C4-2B (cell line): ENCODE results near the gene CELSR1.

Experiments used
- ZFX ChIP-seq: fragments of 450-650 bp; IDR thresholded peaks from 2 replicates; pipeline ENCODE4 v1.6.1; 2017
- TF ChIP-seq, protein P1 (sequence below): fragments of 450-650 bp; conservative IDR thresholded peaks from 2 replicates; pipeline ENCODE4 v1.5.1; 2017; ENCODE audit warnings: mild to moderate bottlenecking

DNA sequence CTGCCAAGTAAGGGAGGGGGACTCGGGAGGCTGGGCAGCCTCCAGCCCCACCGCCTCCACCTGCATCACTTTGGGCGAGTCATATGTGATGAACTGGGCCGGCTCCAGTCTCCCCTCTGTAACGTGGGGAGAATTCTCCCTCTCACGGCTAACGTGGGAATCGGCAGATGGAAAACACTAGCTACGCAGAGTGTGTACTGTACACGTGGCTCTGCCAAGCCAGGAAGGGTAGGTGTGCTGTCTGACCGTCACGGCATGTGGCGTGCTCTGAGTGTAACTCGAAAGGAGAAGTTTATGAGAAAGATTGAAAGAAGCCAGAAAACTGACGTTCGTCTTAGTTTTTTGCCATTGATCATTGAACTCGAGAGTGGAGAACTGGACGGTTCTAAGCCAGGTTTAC lies 188.2 kb downstream of the CELSR1 start:
- TF ChIP-seq, protein P1, sequence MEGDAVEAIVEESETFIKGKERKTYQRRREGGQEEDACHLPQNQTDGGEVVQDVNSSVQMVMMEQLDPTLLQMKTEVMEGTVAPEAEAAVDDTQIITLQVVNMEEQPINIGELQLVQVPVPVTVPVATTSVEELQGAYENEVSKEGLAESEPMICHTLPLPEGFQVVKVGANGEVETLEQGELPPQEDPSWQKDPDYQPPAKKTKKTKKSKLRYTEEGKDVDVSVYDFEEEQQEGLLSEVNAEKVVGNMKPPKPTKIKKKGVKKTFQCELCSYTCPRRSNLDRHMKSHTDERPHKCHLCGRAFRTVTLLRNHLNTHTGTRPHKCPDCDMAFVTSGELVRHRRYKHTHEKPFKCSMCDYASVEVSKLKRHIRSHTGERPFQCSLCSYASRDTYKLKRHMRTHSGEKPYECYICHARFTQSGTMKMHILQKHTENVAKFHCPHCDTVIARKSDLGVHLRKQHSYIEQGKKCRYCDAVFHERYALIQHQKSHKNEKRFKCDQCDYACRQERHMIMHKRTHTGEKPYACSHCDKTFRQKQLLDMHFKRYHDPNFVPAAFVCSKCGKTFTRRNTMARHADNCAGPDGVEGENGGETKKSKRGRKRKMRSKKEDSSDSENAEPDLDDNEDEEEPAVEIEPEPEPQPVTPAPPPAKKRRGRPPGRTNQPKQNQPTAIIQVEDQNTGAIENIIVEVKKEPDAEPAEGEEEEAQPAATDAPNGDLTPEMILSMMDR: no peak
- TF ChIP-seq ZFX: no peak
